Neutrophil (primary cell): ENCODE results near the gene CHRNA3.
"Not testable (repeated sequence)": the region's sequence is repeated elsewhere in the genome, so short reads cannot be mapped to it uniquely, and the experiment has no call there.

Experiments
- H3K27ac ChIP-seq: fragments of 200-600 bp; sonication (generic); 2 replicates; pipeline ENCODE4 v1.5.1; 2016; ENCODE audit warnings: mild to moderate bottlenecking, moderate library complexity
- H3K27me3 ChIP-seq: fragments of 200-600 bp; sonication (generic); 2 replicates; pipeline ENCODE4 v1.6.0; 2016; ENCODE audit warnings: mild to moderate bottlenecking
- H3K36me3 ChIP-seq: fragments of 200-600 bp; sonication (generic); 2 replicates; pipeline ENCODE4 v1.5.1; 2017
- H3K4me1 ChIP-seq, 2 experiments: fragments of 200-600 bp in 1 of 2; sonication (generic) in 1 of 2; 1 replicate in 1 of 2; 2 replicates in 1 of 2; pipeline versions ENCODE4 v1.5.1 to v1.6.1; 2013 to 2016; ENCODE audit warnings: low read depth in 1 of 2, low read length in 1 of 2, mild to moderate bottlenecking in 1 of 2, moderate library complexity in 1 of 2; ENCODE audit not compliant: control insufficient read depth in 1 of 2, insufficient read depth in 1 of 2
- H3K4me3 ChIP-seq, 2 experiments: fragments of 200-600 bp in 1 of 2; sonication (generic) in 1 of 2; 1 replicate in 1 of 2; 2 replicates in 1 of 2; pipeline ENCODE4 v1.5.1; 2013 to 2016; ENCODE audit warnings: low read depth in 1 of 2, low read length in 1 of 2, mild to moderate bottlenecking in 1 of 2, moderate library complexity in 1 of 2
- H3K9me3 ChIP-seq: fragments of 200-600 bp; sonication (generic); 2 replicates; pipeline ENCODE4 v1.5.1; 2016
- TF ChIP-seq, protein P1 (sequence below): fragments of 200-600 bp; sonication (generic); IDR thresholded peaks from 2 replicates; pipeline ENCODE4 v1.5.1; 2016; ENCODE audit warnings: antibody characterized with exemption

CHRNA3 gene

DNA sequence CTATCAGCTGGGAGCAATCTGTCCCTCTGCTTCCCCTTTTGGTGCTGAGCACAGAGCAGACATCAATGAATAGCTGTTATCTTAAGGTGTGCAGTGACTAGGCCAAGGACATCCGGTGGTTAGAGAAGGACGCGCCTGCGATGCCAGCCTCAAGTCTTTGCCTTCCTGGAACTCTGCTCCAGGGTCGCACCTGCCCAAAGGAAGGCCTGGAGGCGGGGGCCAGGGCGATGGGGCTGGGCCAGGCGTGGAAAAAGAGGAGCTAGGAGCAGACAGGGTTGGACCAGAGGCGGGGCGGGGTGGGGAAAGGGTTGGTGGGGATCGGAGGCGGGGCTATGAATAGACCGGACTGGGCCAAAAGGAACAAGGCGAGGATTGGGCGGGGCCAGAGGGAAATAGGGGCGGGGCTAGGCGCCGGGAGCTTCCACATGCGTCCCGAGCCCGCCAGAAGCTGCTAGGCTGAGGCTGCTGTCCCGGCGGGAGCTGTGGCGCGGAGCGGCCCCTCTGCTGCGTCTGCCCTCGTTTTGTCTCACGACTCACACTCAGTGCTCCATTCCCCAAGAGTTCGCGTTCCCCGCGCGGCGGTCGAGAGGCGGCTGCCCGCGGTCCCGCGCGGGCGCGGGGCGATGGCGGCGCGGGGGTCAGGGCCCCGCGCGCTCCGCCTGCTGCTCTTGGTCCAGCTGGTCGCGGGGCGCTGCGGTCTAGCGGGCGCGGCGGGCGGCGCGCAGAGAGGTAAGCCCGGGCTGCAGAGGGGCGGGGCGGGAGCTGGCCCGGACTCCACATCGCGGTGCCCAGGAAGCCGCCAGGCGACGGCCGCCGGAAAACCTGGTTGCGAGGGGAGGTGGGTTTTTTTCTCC is 55.5 kb downstream of the CHRNA3 start, which contains the start of gene CHRNA5:
CHRNA5 (plus strand) TSS at position 424 of the 854 bp plus-strand sequence; CDS start at position 624, 200 bp downstream.
- Histone ChIP-seq H3K27me3 (peaks cover 79% of the 10 kb centered on the region), H3K27ac (peak within 1 kb of the TSS; percentile 18), H3K4me1 (peaks cover 17 to 22% of the 10 kb centered on the region in 2 experiments), H3K36me3 (no peaks in the 10 kb centered on the region), H3K4me3 (peak within 1 kb of the TSS; percentile 46 to 56), H3K9me3 (no peaks in the 10 kb centered on the region)
- TF ChIP-seq, protein P1, sequence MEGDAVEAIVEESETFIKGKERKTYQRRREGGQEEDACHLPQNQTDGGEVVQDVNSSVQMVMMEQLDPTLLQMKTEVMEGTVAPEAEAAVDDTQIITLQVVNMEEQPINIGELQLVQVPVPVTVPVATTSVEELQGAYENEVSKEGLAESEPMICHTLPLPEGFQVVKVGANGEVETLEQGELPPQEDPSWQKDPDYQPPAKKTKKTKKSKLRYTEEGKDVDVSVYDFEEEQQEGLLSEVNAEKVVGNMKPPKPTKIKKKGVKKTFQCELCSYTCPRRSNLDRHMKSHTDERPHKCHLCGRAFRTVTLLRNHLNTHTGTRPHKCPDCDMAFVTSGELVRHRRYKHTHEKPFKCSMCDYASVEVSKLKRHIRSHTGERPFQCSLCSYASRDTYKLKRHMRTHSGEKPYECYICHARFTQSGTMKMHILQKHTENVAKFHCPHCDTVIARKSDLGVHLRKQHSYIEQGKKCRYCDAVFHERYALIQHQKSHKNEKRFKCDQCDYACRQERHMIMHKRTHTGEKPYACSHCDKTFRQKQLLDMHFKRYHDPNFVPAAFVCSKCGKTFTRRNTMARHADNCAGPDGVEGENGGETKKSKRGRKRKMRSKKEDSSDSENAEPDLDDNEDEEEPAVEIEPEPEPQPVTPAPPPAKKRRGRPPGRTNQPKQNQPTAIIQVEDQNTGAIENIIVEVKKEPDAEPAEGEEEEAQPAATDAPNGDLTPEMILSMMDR = no peak

DNA sequence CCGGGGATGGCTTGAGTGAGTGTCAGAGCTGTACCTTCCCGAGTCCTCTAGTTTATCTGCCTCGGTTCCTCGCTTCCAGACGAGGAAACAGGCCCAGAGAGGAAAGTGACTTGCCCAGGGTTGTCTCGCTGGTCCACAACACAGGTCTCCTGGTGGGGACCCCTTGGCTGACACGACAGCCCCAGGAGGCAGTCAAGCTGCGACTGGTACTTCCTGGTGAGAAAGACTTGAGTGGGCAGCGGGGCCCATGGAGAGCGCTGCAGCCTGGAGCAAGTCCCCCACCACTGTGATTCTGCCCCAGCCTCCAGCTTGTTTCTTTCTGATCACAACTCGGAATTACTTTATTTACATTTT is 56.1 kb downstream of the CHRNA3 start:
- TF ChIP-seq, protein P1 = no peak
- H3K9me3 ChIP-seq = no peaks in the 10 kb centered on the region
- no peaks in the 10 kb centered on the region for H3K36me3 ChIP-seq
- peak overlapping the region in 1 of 2 experiments; percentile 56 for H3K4me3 ChIP-seq
- peak overlapping the region; percentile 18 for H3K27ac ChIP-seq
- peaks cover 17 to 22% of the 10 kb centered on the region in 2 experiments for H3K4me1 ChIP-seq
- peaks cover 79% of the 10 kb centered on the region for H3K27me3 ChIP-seq

DNA sequence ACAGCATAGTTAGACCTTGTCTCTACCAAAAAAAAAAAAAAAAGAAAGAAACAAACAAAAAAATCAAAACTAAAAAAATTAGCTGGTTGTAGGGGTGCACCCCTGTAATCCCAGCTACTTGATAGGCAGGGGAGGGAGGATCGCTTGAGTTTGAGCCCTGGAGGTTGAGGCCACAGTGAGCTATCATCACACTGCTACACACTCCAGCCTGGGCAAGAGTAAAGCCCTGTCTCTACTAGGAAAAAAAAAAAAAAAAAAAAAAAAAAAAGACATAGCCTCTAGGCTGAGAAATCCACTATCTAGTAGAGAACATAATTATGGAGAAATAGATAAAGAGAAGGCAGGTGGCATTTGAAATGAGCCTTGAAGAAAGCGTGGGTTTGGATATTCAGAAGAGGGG is 57.7 kb downstream of the CHRNA3 start:
- Histone ChIP-seq H3K36me3 (no peaks in the 10 kb centered on the region), H3K9me3 (no peaks in the 10 kb centered on the region)
- TF ChIP-seq, protein P1 = no peak

DNA sequence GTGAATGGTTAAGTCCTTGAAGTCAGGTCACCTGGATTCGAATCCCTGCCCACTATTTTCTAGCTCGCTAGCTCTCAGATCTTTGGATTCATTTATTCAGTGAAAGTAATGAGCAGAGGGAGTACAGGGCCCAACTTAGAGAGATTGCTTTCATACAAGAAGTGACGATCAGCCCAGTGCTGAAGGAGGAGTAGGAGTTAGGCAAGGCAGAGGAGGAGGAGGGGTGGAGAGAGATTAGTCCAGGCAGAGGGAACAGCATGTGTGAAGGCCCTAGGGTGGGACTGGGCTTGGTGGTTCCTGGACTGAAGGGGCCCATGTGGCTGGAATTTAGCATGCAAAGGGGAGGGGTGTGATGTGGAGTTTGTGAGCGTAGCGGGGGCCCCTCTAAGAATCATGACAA is 59.3 kb downstream of the CHRNA3 start:
- H3K4me1 ChIP-seq = peaks cover 16 to 19% of the 10 kb centered on the region in 2 experiments
- H3K36me3 ChIP-seq = no peaks in the 10 kb centered on the region
- H3K27ac ChIP-seq = no peak overlapping the region
- no peaks in the 10 kb centered on the region for H3K9me3 ChIP-seq
- H3K27me3 ChIP-seq = peaks cover 55% of the 10 kb centered on the region
- TF ChIP-seq, protein P1 = no peak
- H3K4me3 ChIP-seq = no peak overlapping the region

More for the DNA sequence above, 57.7 kb downstream of the CHRNA3 start:
- Histone ChIP-seq H3K27me3 (peaks cover 68% of the 10 kb centered on the region), H3K27ac (no peak overlapping the region), H3K4me1 (peaks cover 17 to 22% of the 10 kb centered on the region in 2 experiments), H3K4me3 (no peak overlapping the region)

DNA sequence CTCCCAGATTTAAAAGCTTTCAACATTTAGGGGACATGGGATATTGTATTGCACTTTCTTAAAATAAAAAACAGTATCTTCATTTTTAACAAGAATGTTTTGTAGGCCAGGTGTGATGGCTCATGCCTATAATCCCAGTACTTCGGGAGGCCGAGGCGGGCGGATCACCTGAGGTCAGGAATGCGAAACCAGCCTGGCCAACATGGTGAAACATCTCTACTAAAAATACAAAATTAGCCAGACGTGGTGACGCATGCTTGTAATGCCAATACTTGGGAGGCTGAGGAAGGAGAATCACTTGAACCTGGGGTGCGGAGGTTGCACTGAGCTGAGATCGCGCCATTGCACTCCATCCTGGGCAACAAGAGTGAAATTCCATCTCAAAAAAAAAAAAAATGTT is 60.6 kb downstream of the CHRNA3 start:
- not testable (repeated sequence) for H3K27ac ChIP-seq, H3K36me3 ChIP-seq, H3K9me3 ChIP-seq, H3K4me1 ChIP-seq, H3K4me3 ChIP-seq
- peaks cover 42% of the 10 kb centered on the region for H3K27me3 ChIP-seq

DNA sequence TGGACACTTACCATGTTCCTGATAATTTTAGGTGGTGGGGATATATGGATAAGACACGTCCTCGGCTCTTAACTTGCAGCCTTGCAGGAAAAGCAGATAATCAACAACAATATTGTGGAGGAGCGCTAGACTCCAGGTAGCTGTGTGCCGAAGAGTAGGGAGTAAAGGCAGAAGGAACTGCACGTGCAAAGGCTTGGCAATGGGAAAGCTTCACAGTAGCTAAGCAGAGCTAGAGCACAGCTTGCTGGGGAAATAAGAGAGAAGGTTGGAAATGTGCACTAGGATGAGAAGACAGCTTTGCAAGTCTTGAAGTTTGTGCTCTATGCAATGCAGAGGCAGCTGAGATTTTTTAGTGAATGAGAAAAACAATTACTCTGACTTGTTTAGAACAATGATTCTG is 68.2 kb downstream of the CHRNA3 start:
- Histone ChIP-seq H3K4me1 (no peaks in the 10 kb centered on the region), H3K27me3 (peaks cover 29% of the 10 kb centered on the region), H3K4me3 (no peak overlapping the region), H3K9me3 (no peaks in the 10 kb centered on the region), H3K36me3 (peaks cover 38% of the 10 kb centered on the region), H3K27ac (no peak overlapping the region)
- TF ChIP-seq, protein P1 = no peak
